ENCODE measurements around the gene GPRC5B. TPM values are rescaled to one million over a fixed set of nuclear protein-coding genes. Genes with fewer than 3 reads are reported as not detected.

GPRC5B gene
- polyA plus RNA-seq, 2 of the 4 experiments (the other 2 are of a cell fraction) = 12.8 to 19.1 TPM

- TF ChIP-seq FOSB (CRISPR knock-in tag; IDR thresholded peaks at IDR 0.05) (no peak), RAD21 (conservative IDR thresholded peaks at IDR 0.05 in 1 of 2, IDR thresholded peaks at IDR 0.05 in 1 of 2) (no peak), PHF8 (IDR thresholded peaks at IDR 0.05; ENCODE audit: borderline replicate concordance, low read depth) (no peak), BHLHE40 (IDR thresholded peaks at IDR 0.05; ENCODE audit: low read depth, low read length) (no peak), BCL3 (IDR thresholded peaks at IDR 0.05) (no peak), NFE2L2 (conservative IDR thresholded peaks at IDR 0.05; ENCODE audit: low read length) (no peak), HDAC2 (IDR thresholded peaks at IDR 0.05) (no peak), CHD4 (IDR thresholded peaks at IDR 0.05; ENCODE audit: borderline replicate concordance) (no peak)
Measured at GRCh38 chr16:19817122-19817521, 67.5 kb downstream of the GPRC5B start (continued).

GRCh38 chr16:19815418-19815817, 69.2 kb downstream of the GPRC5B start:
- ChIA-PET CTCF (no interaction called here), POLR2A (no interaction called here)
- Histone ChIP-seq H3K4me3 (no peak overlapping the region), H3K4me2 (peak overlapping the region; percentile 18; the same call in 1 of the 3 replicates), H3K4me1 (peaks cover 32% of the 10 kb centered on the region), H3K9me3 (peaks cover 10% of the 10 kb centered on the region), H3K27ac (peak overlapping the region; percentile 15 to 53; a peak in 3 of 6 replicates)
- TF ChIP-seq ELK1 (IDR thresholded peaks at IDR 0.05; ENCODE audit: low read depth, low read length) (no peak), CEBPB (IDR thresholded peaks at IDR 0.05) (0 out of 4 replicates have a peak, but pooled peaks of 1 of the 2 experiments have one; percentile 46), HEYL (CRISPR knock-in tag; IDR thresholded peaks at IDR 0.05) (no peak), SREBF2 (IDR thresholded peaks at IDR 0.05) (no peak)
- FAIRE-seq (no peak), ATAC-seq (no peak), DNase-seq (ENCODE audit: low read depth in 1 of 2, low spot score in 1 of 2) (no peak)
- 53% methylated on average over 2 of the region's 2 CpGs for WGBS (ENCODE audit: missing lambda C conversion rate)

- no peak for FAIRE-seq
- TF ChIP-seq CTCF (IDR thresholded peaks at IDR 0.05) (no peak), MAX (IDR thresholded peaks at IDR 0.05) (no peak), HDAC2 (IDR thresholded peaks at IDR 0.05) (no peak), PBX3 (IDR thresholded peaks at IDR 0.05) (no peak), EP300 (IDR thresholded peaks at IDR 0.05) (no peak)
- Histone ChIP-seq H3K27ac (peak overlapping the region; percentile 74 to 87; a peak in 3 of 6 replicates), H3K4me2 (no peak overlapping the region), H3K9me3 (peaks cover 10% of the 10 kb centered on the region), H3K4me1 (peaks cover 56% of the 10 kb centered on the region), H3K4me3 (no peak overlapping the region)
- CTCF ChIA-PET = interaction anchor here (0.9 kb wide), 1 partner anchor 71 kb away, joined by 3 read pairs; the partner anchor contains the start of gene GPRC5B
- no peak for DNase-seq (ENCODE audit: low read depth in 1 of 2, low spot score in 1 of 2)
- POLR2A ChIA-PET = no interaction called here
- ATAC-seq = no peak
Measured at GRCh38 chr16:19812986-19813385, 71.7 kb downstream of the GPRC5B start.
